IPS-18c (cell line): ENCODE results near the gene NUDT8.
"Not testable (repeated sequence)": the region's sequence is repeated elsewhere in the genome, so short reads cannot be mapped to it uniquely, and the experiment has no call there.

Source experiments
- H3K4me3 ChIP-seq: 2 replicates; pipeline ENCODE4 v1.7.0; 2013; ENCODE audit warnings: low read depth, mild to moderate bottlenecking, low read length, moderate library complexity; ENCODE audit not compliant: insufficient read depth
- H3K9me3 ChIP-seq: one replicate; pipeline ENCODE4 v1.6.1; 2013; ENCODE audit warnings: mild to moderate bottlenecking, low read length, moderate library complexity; ENCODE audit not compliant: control insufficient read depth, insufficient read depth

The NUDT8 gene

DNA sequence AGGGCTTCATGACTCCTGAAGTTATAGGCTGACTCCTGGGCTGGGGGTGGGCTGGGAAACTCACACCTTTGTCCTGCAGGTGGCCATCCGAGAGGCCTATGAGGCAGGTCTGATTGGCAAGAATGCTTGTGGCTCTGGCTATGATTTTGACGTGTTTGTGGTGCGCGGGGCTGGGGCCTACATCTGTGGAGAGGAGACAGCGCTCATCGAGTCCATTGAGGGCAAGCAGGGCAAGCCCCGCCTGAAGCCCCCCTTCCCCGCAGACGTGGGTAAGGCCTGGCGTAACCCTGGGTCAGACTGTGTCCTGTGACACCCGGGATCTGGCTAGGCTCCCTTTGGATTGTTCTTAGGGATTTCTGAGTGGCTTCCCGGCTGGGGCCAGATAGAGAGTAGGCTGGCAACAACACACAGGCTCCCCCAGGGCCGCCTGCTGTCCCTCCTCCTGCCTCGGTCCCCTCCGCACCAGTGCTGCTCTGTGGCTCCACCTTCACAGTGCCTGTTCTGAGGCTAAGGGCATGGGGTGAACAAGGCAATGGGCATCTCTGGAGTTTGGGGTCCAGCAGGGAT is 19.4 kb downstream of the NUDT8 start:
- H3K4me3 ChIP-seq, result no peak overlapping the region
- peaks cover 2% of the 10 kb centered on the region for H3K9me3 ChIP-seq

DNA sequence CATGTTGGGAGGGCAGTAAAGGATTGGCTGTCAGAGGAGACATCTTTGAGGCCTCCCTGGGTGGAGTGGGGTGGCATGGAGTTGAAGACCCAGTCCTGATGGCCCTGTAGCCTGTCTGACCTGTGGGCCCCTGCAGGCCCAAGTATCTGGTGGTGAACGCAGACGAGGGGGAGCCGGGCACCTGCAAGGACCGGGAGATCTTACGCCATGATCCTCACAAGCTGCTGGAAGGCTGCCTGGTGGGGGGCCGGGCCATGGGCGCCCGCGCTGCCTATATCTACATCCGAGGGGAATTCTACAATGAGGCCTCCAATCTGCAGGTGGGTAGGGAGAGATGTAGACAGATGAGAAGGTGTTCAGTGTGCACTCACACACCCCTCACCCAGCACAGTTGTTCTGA is 20.4 kb downstream of the NUDT8 start:
- no peak overlapping the region for H3K4me3 ChIP-seq
- peaks cover 2% of the 10 kb centered on the region for H3K9me3 ChIP-seq

DNA sequence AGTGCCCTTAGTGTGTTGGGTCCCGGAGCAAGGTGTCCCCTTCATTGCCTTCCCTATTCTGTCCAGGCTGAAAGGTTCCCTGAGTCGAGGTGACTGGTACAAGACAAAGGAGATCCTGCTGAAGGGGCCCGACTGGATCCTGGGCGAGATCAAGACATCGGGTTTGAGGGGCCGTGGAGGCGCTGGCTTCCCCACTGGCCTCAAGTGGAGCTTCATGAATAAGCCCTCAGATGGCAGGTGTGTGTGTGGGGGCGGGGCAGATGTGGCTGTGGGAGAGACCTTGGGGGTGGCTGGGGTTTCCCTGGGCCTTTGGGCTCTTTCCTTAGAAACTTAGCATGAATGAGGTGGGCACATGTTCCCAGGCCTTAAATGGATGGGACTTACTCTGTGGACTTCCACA is 21.3 kb downstream of the NUDT8 start:
- peaks cover 2% of the 10 kb centered on the region for H3K9me3 ChIP-seq

DNA sequence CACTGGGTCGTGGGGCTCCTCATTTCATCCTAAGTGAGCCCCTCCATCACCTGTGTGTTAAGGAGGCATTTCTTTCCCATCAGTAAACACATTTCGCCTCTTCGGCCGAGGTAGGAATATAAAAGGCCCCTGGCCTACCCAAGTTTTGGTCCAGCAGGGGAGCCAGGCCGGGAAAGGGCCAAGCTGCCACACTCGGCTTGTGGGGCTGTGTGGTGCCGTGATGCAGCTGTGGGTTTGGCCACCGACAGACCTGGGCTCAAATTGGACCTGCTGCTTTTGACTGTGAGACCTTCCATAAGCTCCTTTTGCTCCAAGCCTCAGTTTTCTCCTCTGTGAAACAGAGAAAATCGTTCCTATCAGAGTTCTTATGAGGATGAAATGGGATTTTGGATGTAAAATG is 22.2 kb downstream of the NUDT8 start:
- peak overlapping the region; percentile 97 for H3K4me3 ChIP-seq
- no peaks in the 10 kb centered on the region for H3K9me3 ChIP-seq

More for the DNA sequence above, 21.3 kb downstream of the NUDT8 start:
- no peak overlapping the region for H3K4me3 ChIP-seq

DNA sequence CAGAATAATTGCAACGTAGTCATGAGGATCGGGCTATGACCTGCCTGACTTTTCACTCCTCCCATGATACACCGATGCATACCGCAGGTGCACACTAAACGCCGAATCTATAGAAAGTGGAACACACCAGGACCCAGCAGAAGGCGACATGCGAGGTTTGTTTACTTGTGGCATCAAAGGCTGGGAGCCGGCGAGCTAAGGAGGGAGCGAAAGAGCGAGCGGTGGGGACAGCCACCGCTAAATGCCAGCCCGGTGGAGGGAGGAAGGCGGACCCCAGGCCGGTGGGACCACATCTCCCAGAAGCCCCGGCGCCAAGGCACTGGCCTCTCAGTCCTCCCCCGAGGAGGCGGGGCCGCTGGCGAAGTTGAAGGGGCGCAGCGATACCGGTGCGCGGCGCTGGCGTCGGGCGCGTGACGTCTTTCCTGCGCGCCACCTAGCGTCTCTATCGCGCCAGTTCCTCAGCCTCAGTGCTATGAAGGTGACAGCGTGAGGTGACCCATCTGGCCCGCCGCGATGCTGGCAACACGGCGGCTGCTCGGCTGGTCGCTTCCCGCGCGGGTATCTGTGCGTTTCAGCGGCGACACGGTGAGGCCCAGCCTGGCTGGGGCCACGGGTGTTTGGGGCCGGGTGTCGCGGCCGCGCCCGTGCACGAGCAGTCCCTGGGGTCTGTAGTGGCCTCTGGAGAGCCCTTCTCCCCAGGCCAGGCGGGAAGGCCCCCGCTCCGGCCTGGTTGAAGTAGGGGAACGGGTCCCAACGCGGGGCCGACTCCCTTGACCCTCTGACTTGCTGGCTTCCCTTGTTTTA is 23.0 kb downstream of the NUDT8 start, which contains the start of gene NDUFV1:
Gene NDUFV1 (plus strand): TSS at position 445 of the 804 bp plus-strand sequence. CDS start 69 bp downstream, at position 514.
- Histone ChIP-seq H3K9me3 (no peaks in the 10 kb centered on the region), H3K4me3 (peak within 1 kb of the TSS; percentile 97)

DNA sequence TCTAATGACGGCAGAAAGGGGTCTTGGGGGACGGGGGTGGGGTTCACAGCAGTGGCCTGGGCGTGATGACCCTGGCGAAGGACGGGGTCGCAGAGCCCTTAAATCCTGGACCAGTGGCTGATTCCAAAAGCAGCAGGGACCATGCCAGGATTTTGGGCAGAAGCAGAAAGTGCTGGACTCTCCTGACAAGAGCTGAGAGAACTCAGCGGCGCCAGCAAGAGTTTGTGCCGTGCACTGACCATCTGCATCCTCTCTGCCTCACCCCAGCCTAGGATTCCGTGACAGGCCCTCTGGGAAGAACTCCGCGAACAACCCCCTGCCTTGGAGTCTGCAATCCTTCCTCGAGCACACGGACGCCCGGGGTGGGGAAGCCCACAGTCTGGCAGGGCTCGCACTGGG is 23.6 kb downstream of the NUDT8 start:
- Histone ChIP-seq H3K9me3 (no peaks in the 10 kb centered on the region), H3K4me3 (peak overlapping the region; percentile 97)

DNA sequence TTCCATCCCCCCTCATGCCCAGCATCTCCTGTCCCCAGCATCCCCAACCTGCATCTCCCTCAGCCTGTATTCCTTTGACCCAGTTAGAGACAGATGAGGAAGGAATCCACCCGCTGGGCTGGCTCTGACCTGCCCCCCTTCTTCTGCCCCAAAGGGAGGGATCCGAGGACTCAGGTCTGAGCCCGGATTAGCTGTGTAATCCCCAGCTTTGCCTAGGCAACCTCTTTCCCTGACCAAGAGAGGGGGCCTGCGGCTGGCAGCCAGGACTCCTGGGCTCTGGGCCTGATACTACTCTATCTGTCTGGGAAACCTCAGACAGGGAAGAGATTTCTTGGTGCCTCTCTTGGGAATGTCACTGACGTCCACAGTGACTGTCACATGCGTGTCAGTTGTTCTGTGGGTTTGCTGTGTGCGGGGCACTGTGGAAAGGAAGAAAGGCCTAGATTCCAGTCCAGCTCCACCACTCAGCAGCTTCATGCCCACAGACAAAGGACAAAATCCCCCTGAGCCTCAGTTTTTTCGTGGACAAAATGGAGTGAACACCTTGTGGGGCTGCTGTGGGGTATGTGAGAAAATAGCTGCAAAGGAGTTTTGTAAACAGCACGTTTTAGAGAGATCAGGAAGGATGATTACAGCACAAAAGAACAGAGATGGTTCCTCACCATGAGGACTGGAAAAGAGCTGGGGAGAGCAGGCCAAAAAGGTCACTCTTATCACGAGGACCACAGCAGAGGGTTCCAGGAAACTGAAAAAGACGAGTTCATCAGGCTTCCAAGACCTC is 24.3 kb downstream of the NUDT8 start:
- Histone ChIP-seq H3K9me3 (no peaks in the 10 kb centered on the region), H3K4me3 (peak overlapping the region; percentile 21; the same call in 1 of the 2 replicates)

DNA sequence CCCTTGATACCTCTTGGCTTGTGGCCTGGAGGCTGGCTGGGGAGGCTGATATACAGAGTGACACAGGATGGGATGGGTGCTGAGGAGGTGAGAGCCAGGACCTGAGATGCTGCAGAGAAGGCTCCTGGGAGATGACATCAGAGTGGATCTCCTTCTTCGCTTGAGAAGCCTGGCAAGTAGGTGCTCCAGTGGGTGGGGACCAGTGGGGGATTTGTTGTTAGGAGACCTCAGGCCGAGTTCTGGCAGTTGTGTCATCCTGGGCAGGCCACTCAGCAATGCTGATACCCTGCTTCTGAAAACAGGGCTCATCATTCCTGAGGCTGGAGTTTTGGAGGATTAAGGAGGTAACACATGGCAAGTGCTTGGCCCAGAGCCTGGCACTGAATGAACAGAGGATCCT is 24.9 kb downstream of the NUDT8 start:
- peak overlapping the region; percentile 21; the same call in 1 of the 2 replicates for H3K4me3 ChIP-seq

DNA sequence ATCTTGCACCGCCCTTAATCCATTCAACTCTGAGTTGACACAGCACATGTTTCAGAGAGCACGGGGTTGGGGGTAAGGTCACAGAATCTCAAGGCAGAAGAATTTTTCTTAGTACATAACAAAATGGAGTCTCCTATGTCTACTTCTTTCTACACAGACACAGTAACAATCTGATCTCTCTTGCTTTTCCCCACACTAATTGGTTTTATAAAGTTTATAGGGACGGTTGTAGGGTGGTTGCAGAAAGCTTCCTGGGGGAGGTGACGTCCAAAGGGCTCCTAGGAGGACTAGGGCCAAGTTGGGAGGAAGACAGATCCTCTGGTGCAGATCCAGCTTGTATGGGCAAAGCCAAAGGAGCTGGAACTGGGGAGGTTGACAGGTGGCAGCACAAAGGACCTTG is 25.6 kb downstream of the NUDT8 start:
- H3K4me3 ChIP-seq, H3K9me3 ChIP-seq: not testable (repeated sequence)

More for the DNA sequence above, 24.9 kb downstream of the NUDT8 start:
- no peaks in the 10 kb centered on the region for H3K9me3 ChIP-seq

DNA sequence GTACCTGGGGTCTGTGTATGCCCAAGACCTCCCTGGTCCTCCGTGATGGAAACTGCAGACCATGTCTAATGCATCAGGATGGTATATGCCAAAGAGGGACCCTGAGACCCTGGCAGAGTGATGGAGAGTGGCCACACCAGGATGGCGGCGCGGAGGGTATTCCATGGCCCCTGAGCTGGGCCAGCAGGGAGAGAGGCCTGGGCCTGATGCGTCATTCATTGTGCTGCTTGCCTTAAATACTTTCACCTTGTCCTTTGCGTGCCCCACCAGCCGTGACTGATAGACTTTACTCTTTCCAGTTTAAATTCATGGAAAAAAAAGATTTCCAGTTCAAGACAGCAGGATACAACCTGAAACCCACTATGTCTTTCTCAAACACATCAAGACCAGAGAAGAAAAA is 28.6 kb downstream of the NUDT8 start:
- Histone ChIP-seq H3K9me3 (peaks cover 3% of the 10 kb centered on the region), H3K4me3 (no peak overlapping the region; the same call in 1 of the 2 replicates)

DNA sequence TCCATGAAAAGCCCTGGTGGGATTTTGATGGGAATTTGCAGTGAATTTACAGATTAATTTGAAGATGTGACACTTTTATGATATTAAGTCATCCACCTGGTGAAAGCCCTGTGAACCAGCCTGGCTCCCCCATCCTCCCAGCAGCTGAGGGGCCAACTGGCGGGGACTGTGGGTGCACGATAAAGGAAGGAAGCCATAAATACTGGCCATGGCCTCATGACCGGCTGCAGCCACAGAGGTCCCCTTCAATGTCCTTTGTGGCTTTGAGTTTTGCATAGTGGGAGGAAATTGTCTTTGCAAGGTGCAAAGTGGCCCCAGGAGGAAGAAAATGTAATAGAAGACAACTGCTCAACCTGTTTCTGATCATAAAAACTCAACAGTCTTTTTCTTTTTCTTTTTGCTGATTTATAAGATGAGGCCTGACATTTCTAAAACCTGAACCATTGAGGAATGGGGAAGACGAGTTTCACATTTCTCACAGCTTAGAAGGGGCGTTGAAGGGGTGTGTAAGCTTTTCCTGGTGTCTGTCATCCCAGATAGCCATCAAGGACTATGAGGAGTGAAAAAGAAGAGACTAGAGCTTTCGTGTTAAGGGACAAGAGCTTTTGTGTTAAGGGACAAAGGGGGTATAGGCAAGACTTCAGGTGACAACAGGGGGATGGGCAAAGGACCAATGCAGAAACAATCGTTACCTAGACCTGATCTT is 29.3 kb downstream of the NUDT8 start:
- peaks cover 3% of the 10 kb centered on the region for H3K9me3 ChIP-seq
- no peak overlapping the region for H3K4me3 ChIP-seq

DNA sequence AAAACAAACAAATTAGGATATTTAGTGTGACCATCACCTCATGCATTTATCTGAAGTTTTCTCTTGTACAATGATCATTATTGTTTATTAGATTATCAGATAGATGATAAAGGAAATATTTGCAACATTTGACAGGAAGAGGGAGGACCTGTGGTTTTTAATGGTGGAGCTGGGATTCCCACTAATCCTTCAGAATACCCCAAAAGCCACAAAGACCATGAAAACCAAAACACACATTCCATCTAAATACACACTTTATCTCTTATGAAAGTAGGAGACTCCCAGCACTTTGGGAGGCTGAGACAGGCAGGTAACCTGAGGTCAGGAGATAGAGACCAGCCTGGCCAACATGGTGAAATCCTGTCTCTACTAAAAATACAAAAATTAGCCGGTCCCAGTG is 30.6 kb downstream of the NUDT8 start:
- Histone ChIP-seq H3K4me3 (no peak overlapping the region), H3K9me3 (peaks cover 3% of the 10 kb centered on the region)

DNA sequence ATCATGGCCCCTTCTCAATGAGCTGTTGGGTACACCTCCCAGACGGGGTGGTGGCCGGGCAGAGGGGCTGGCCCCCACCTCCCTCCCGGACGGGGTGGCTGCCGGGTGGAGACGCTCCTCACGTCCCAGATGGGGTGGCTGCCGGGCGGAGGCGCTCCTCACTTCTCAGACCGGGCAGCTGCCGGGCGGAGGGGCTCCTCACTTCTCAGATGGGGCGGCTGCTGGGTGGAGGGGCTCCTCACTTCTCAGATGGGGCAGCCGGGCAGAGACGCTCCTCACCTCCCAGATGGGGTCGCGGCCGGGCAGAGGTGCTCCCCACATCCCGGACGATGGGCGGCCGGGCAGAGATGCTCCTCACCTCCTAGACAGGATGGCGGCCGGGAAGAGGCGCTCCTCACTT is 31.8 kb downstream of the NUDT8 start:
- H3K9me3 ChIP-seq, H3K4me3 ChIP-seq: not testable (repeated sequence)

DNA sequence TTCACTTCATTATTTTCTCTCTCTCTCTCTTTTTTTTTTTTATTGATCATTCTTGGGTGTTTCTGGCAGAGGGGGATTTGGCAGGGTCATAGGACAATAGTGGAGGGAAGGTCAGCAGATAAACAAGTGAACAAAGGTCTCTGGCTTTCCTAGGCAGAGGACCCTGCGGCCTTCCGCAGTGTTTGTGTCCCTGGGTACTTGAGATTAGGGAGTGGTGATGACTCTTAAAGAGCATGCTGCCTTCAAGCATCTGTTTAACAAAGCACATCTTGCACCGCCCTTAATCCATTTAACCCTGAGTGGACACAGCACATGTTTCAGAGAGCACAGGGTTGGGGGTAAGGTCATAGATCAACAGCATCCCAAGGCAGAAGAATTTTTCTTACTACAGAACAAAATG is 32.3 kb downstream of the NUDT8 start:
- not testable (repeated sequence) for H3K9me3 ChIP-seq, H3K4me3 ChIP-seq

DNA sequence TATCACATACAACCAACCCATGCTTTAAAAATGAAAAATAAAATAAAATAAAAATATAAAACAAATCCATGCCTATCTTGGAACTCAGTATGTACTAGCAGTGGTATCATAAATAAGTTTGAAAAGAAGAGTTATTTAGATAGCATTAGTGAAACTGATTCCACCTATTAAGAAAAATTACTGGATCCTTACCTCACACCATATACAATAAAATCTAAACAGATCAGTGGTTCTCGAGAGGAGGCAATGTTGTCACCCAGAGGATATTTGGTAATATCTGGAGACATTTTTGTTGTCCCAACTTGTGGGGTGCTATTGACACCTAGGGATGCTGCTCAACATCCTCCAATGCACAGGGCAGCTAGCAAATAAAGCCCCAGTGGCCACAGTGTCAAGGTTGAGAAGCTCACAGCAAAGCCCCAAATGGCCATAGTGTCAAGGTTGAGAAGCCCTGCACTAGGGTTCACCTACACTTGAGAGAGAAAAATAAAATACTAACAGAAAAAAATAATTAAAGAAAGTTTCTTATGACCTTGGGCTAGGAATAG is 32.9 kb downstream of the NUDT8 start:
- Histone ChIP-seq H3K9me3 (peaks cover 3% of the 10 kb centered on the region), H3K4me3 (peak overlapping the region; percentile 24; the same call in 1 of the 2 replicates)

DNA sequence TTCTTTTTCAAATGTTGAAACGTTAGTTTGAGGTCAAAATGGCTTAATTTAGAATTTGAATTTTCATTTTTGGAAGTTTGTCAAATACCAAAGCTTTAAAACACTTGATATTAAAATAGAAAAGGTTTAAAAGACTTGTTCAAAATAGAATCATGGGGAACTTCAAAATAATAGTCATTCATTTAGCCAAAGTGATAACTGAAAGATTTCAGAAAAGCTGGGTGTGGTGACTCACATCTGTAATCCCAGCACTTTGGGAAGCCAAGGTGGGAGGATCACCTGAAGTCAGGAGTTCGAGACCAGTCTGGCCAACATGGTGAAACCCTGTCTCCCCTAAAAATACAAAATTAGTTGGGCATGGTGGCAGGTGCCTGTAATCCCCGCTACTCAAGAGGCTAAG is 35.3 kb downstream of the NUDT8 start:
- H3K9me3 ChIP-seq, result peaks cover 3% of the 10 kb centered on the region

DNA sequence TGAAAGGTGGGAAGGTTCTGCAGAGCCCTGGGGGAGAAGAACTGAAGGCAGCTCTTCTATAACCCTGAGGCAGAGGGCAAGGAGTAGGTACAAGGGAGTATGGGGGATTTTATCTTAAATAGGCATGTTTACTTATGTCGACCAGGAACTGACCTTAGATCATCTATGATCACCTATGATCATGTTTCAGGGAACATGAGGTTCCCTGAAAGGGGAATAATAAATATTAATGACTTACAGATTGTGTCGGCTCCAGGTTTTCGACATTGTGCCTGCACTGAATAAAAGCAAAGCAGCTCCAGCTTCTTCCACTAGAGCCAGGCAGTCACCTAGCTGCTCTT is 36.2 kb downstream of the NUDT8 start:
- no peak overlapping the region for H3K4me3 ChIP-seq

More for the DNA sequence above, 35.3 kb downstream of the NUDT8 start:
- no peak overlapping the region for H3K4me3 ChIP-seq

More for the DNA sequence above, 36.2 kb downstream of the NUDT8 start:
- H3K9me3 ChIP-seq, result peaks cover 3% of the 10 kb centered on the region
